IMR-90 (cell line): ENCODE data around the gene SMC6. TPM values are rescaled to one million over a fixed set of nuclear protein-coding genes. Genes with fewer than 3 reads are reported as not detected.
A peak's percentile ranks its signal among the peaks of the same experiment; 100 is the strongest.

Experiments used
- ATAC-seq: fragments of 200-7000 bp; cut with Tn5 transposase; 2 replicates; pipeline ENCODE4 v1.9.1; 2020; ENCODE audit warnings: low read depth, mild to moderate bottlenecking, moderate library complexity
- BruUV-seq: library from RNA; stranded (reverse); fragments of 400-500 nt; replicated peaks from 2 replicates; lab custom pipeline; 2021; lab: Mats Ljungman, UMichigan
- CTCF ChIA-PET: fragments of 300-600 bp; formaldehyde crosslinking; extraction: SDS; loops from one replicate; lab custom pipeline; 2021; ENCODE audit warnings: antibody characterized with exemption; lab: Yijun Ruan, JAX
- POLR2A ChIA-PET: fragments of 300-600 bp; sonication (Branson Sonifier 250); formaldehyde crosslinking; loops from one replicate; lab custom pipeline; 2022; ENCODE audit warnings: antibody characterized with exemption; ENCODE audit not compliant: unreplicated experiment; lab: Charles Lee
- DNase-seq: peaks from one replicate; pipeline ENCODE4 v3.0.0; 2013
- H2AFZ ChIP-seq: replicated peaks from 2 replicates; pipeline ENCODE3; 2013; ENCODE audit warnings: low read length, mild to moderate bottlenecking; ENCODE audit not compliant: poor library complexity
- H2AK5ac ChIP-seq: 2 replicates; pipeline ENCODE4 v1.6.1; 2013; ENCODE audit warnings: low read depth, low read length, inconsistent platforms
- H2AK9ac ChIP-seq: replicated peaks from 2 replicates; pipeline ENCODE3; 2013; ENCODE audit warnings: mild to moderate bottlenecking, low read depth, low read length, moderate library complexity; ENCODE audit not compliant: poor library complexity
- H2BK120ac ChIP-seq: 2 replicates; pipeline ENCODE4 v1.6.1; 2013; ENCODE audit warnings: low read depth, low read length, inconsistent platforms
- H2BK15ac ChIP-seq: 3 replicates; pipeline ENCODE4 v1.6.1; 2013; ENCODE audit warnings: low read depth, low read length, inconsistent platforms
- H2BK20ac ChIP-seq: 2 replicates; pipeline ENCODE4 v1.6.1; 2013; ENCODE audit warnings: low read depth, mild to moderate bottlenecking, inconsistent platforms, low read length, moderate library complexity
- H2BK5ac ChIP-seq: 2 replicates; pipeline ENCODE4 v1.6.1; 2013; ENCODE audit warnings: mild to moderate bottlenecking, low read depth, low read length, inconsistent platforms; ENCODE audit not compliant: poor library complexity, severe bottlenecking
- H3K14ac ChIP-seq: replicated peaks from 2 replicates; pipeline ENCODE4 v1.6.1; 2013; ENCODE audit warnings: low read depth, low read length, inconsistent platforms
- H3K18ac ChIP-seq: 2 replicates; pipeline ENCODE4 v1.6.1; 2013; ENCODE audit warnings: low read depth, low read length, control low read depth
- H3K23ac ChIP-seq: 2 replicates; pipeline ENCODE4 v1.6.1; 2013; ENCODE audit warnings: low read depth, low read length, inconsistent platforms
- H3K27ac ChIP-seq: 2 replicates; pipeline ENCODE4 v1.5.1; 2013; ENCODE audit warnings: mild to moderate bottlenecking, control low read depth, low read length; ENCODE audit not compliant: insufficient read depth
- H3K27me3 ChIP-seq: 2 replicates; pipeline ENCODE4 v1.6.1; 2013; ENCODE audit warnings: low read length; ENCODE audit not compliant: control insufficient read depth, insufficient read depth
- H3K36me3 ChIP-seq: 2 replicates; pipeline ENCODE4 v1.6.1; 2013; ENCODE audit warnings: low read length, mixed read lengths; ENCODE audit not compliant: control insufficient read depth, insufficient read depth
- H3K4ac ChIP-seq: 2 replicates; pipeline ENCODE4 v1.6.1; 2013; ENCODE audit warnings: low read depth, low read length, inconsistent platforms
- H3K4me1 ChIP-seq: 2 replicates; pipeline ENCODE4 v1.6.1; 2013; ENCODE audit warnings: low read length, mixed read lengths; ENCODE audit not compliant: control insufficient read depth, insufficient read depth
- H3K4me2 ChIP-seq: 2 replicates; pipeline ENCODE4 v1.6.1; 2013; ENCODE audit warnings: low read depth, mild to moderate bottlenecking, control low read depth, low read length, moderate library complexity
- H3K4me3 ChIP-seq: 2 replicates; pipeline ENCODE4 v1.5.1; 2013; ENCODE audit warnings: low read depth, mild to moderate bottlenecking, control low read depth, low read length, moderate library complexity; ENCODE audit not compliant: insufficient read depth
- H3K56ac ChIP-seq: 2 replicates; pipeline ENCODE4 v1.6.1; 2013; ENCODE audit warnings: low read length, inconsistent platforms; ENCODE audit not compliant: insufficient read depth; ENCODE audit errors: extremely low read depth
- H3K79me1 ChIP-seq, 2 experiments: 2 replicates each; pipeline ENCODE4 v1.6.1; 2013; ENCODE audit warnings: low read length in 2 of 2, inconsistent platforms in 1 of 2, low read depth in 1 of 2
- H3K9ac ChIP-seq: 2 replicates; pipeline ENCODE4 v1.6.1; 2013; ENCODE audit warnings: low read depth, low read length, control low read depth
- H3K9me1 ChIP-seq: 2 replicates; pipeline ENCODE4 v1.6.1; 2013; ENCODE audit warnings: low read length, inconsistent platforms; ENCODE audit not compliant: insufficient read depth
- H3K9me3 ChIP-seq: 2 replicates; pipeline ENCODE4 v1.6.1; 2013; ENCODE audit warnings: low read length; ENCODE audit not compliant: control insufficient read depth, insufficient read depth
- H4K20me1 ChIP-seq: 2 replicates; pipeline ENCODE4 v1.6.1; 2013; ENCODE audit warnings: low read length, inconsistent platforms; ENCODE audit not compliant: insufficient read depth
- H4K5ac ChIP-seq: 2 replicates; pipeline ENCODE4 v1.6.1; 2013; ENCODE audit warnings: mild to moderate bottlenecking, low read depth, low read length, control low read depth
- H4K8ac ChIP-seq, 2 experiments: 2 replicates each; pipeline ENCODE4 v1.6.1; 2013; ENCODE audit warnings: low read depth in 2 of 2, low read length in 2 of 2, control low read depth in 1 of 2, inconsistent platforms in 1 of 2
- H4K91ac ChIP-seq: 2 replicates; pipeline ENCODE4 v1.6.1; 2013; ENCODE audit warnings: low read depth, low read length, inconsistent platforms; ENCODE audit not compliant: insufficient read depth
- BHLHE40 ChIP-seq: fragments of 150-350 bp; IDR thresholded peaks from 2 replicates; pipeline ENCODE4 v1.6.1; 2016; ENCODE audit warnings: mild to moderate bottlenecking, low read depth, low read length
- CEBPB ChIP-seq: IDR thresholded peaks from 2 replicates; pipeline ENCODE4 v1.6.1; 2012; ENCODE audit warnings: low read depth, low read length, improper control_type of control experiment
- CHD1 ChIP-seq: IDR thresholded peaks from 2 replicates; pipeline ENCODE4 v1.6.1; 2012; ENCODE audit warnings: low read depth, low read length, improper control_type of control experiment
- CTCF ChIP-seq: conservative IDR thresholded peaks from 2 replicates; pipeline ENCODE4 v1.5.1; 2012; ENCODE audit warnings: mild to moderate bottlenecking, low read depth, low read length, improper control_type of control experiment
- ELK1 ChIP-seq: fragments of 150-350 bp; IDR thresholded peaks from 2 replicates; pipeline ENCODE4 v1.6.1; 2016; ENCODE audit warnings: low read depth, mild to moderate bottlenecking, low read length, moderate library complexity, borderline replicate concordance
- FOS ChIP-seq: fragments of 150-350 bp; IDR thresholded peaks from 2 replicates; pipeline ENCODE4 v1.6.1; 2016; ENCODE audit warnings: low read depth, low read length
- MAFK ChIP-seq: IDR thresholded peaks from 2 replicates; pipeline ENCODE4 v1.6.1; 2012; ENCODE audit warnings: low read depth, low read length, improper control_type of control experiment
- MAZ ChIP-seq: IDR thresholded peaks from 2 replicates; pipeline ENCODE4 v1.6.1; 2012; ENCODE audit warnings: low read depth, mild to moderate bottlenecking, low read length, improper control_type of control experiment, moderate library complexity, borderline replicate concordance
- MXI1 ChIP-seq: IDR thresholded peaks from 2 replicates; pipeline ENCODE4 v1.6.1; 2012; ENCODE audit warnings: low read depth, mild to moderate bottlenecking, low read length, moderate library complexity, borderline replicate concordance
- NFE2L2 ChIP-seq: fragments of 150-350 bp; IDR thresholded peaks from 2 replicates; pipeline ENCODE4 v1.6.1; 2016; ENCODE audit warnings: low read depth, mild to moderate bottlenecking, low read length
- POLR2A ChIP-seq: IDR thresholded peaks from 2 replicates; pipeline ENCODE4 v1.6.1; 2012; ENCODE audit warnings: mild to moderate bottlenecking, low read depth, low read length
- RAD21 ChIP-seq: IDR thresholded peaks from 2 replicates; pipeline ENCODE4 v1.6.1; 2012; ENCODE audit warnings: low read length, improper control_type of control experiment
- RCOR1 ChIP-seq: IDR thresholded peaks from 2 replicates; pipeline ENCODE4 v1.6.1; 2012; ENCODE audit warnings: mild to moderate bottlenecking, low read length, improper control_type of control experiment; ENCODE audit not compliant: insufficient replicate concordance
- RFX5 ChIP-seq: IDR thresholded peaks from 2 replicates; pipeline ENCODE4 v1.8.0; 2012; ENCODE audit warnings: low read depth, mild to moderate bottlenecking, low read length, moderate library complexity
- SMC3 ChIP-seq: fragments of 150-350 bp; IDR thresholded peaks from 2 replicates; pipeline ENCODE4 v1.6.1; 2016; ENCODE audit warnings: low read depth, mild to moderate bottlenecking, antibody characterized with exemption, low read length, moderate library complexity
- USF2 ChIP-seq: fragments of 150-350 bp; IDR thresholded peaks from 2 replicates; pipeline ENCODE4 v1.6.1; 2017; ENCODE audit warnings: mild to moderate bottlenecking, antibody characterized with exemption, low read length, low read depth
- WGBS, 2 experiments: methylation state at CpG; one replicate each; pipeline versions ENCODE4 v1.1.5 to v1.1.7; 2013; ENCODE audit warnings: missing lambda C conversion rate in 2 of 2; ENCODE audit not compliant: insufficient read length in 1 of 2; ENCODE audit errors: extremely low coverage in 2 of 2; 5-methylcytosine and 5-hydroxymethylcytosine counted together
- dilution Hi-C: fragments of 300-500 bp; cut with HindIII; formaldehyde crosslinking; loops from one replicate; pipeline ENCODE4 v1.14.3; 2018; ENCODE audit warnings: low sequenced_read_pairs; ENCODE audit not compliant: unreplicated experiment
- in situ Hi-C: fragments of 300-500 bp; cut with MboI; formaldehyde crosslinking; loops from 3 replicates; pipeline ENCODE4 v1.14.3; 2019; ENCODE audit warnings: low sequenced_read_pairs, inconsistent platforms, mixed read lengths
- intact Hi-C: fragments of 100-400 bp; cut with micrococcal nuclease; formaldehyde crosslinking; loops from 2 replicates; pipeline ENCODE4 v1.10.0; 2022
- polyA plus RNA-seq, 3 experiments: library from polyadenylated mRNA; depleted of rRNA; stranded (reverse); fragments of >200 nt; gene quantifications; 2 replicates each; pipeline ENCODE4 v1.2.3, GENCODE V29; 2012; ENCODE audit warnings: low replicate concordance in 1 of 3
- total RNA-seq: library from RNA; depleted of rRNA; stranded (reverse); fragments of >200 nt; gene quantifications from 2 replicates; pipeline ENCODE4 v1.2.3, GENCODE V29; 2012

Gene SMC6
- total and polyA plus RNA-seq, 2 of the 4 experiments (the other 2 are of a cell fraction), result 6.5 to 10.4 TPM

- intact Hi-C loops (loop anchor here (2.0 kb wide), 2 partner anchors 25 to 107 kb away; no protein-coding TSS in a partner anchor), dilution Hi-C loops (no loop called here), in situ Hi-C loops (no loop called here)
- no peak overlapping the region for H2AK9ac ChIP-seq
- H4K20me1 ChIP-seq, result no peaks in the 10 kb centered on the region
- BruUV-seq, result no TSS peak
- H3K4me3 ChIP-seq, result no peak overlapping the region
- H3K23ac ChIP-seq, result no peak overlapping the region
- H4K8ac ChIP-seq, result 0 out of 4 replicates have a peak overlapping the region, but pooled peaks of 1 of the 2 experiments have one; percentile 7
- CTCF ChIA-PET, result interaction anchor here (0.6 to 2.6 kb wide), 11 partner anchors 9 to 109 kb away, joined by 3 to 27 read pairs (median 4); no protein-coding TSS in a partner anchor
- H3K56ac ChIP-seq, result no peak overlapping the region
- H3K79me1 ChIP-seq, result no peaks in the 10 kb centered on the region
- no peaks in the 10 kb centered on the region for H3K36me3 ChIP-seq
- no peak overlapping the region for H3K4ac ChIP-seq
- WGBS, 2 experiments, result no CpG with 5 or more reads among the region's 3 CpGs
- no peak overlapping the region for H2AK5ac ChIP-seq
- H4K5ac ChIP-seq, result no peak overlapping the region
- no peak overlapping the region for H2BK5ac ChIP-seq
- H3K4me1 ChIP-seq, result peaks cover 21% of the 10 kb centered on the region
- DNase-seq (peak; percentile 88), ATAC-seq (peak; percentile 76)
- H3K14ac ChIP-seq, result no peak overlapping the region; the same call in 1 of the 2 replicates
- H2AFZ ChIP-seq, result no peak overlapping the region
- no peaks in the 10 kb centered on the region for H3K27me3 ChIP-seq
- no peaks in the 10 kb centered on the region for H3K9me3 ChIP-seq
- no peak for TF ChIP-seq NFE2L2
- peak; percentile 21; the same call in 1 of the 2 replicates for TF ChIP-seq RFX5
- peak; percentile 45; the same call in 1 of the 2 replicates for TF ChIP-seq FOS
- TF ChIP-seq MXI1, result no peak
- no peak for TF ChIP-seq USF2
- peak; percentile 67 for TF ChIP-seq SMC3
- TF ChIP-seq BHLHE40, result no peak
- no peak for TF ChIP-seq RCOR1
- TF ChIP-seq CEBPB, result peak; percentile 94
- TF ChIP-seq CTCF, result peak; percentile 91
- TF ChIP-seq CHD1, result no peak
- no peak for TF ChIP-seq MAFK
- peak; percentile 59 for TF ChIP-seq RAD21
- TF ChIP-seq POLR2A, result no peak
- no peak for TF ChIP-seq ELK1
- no peak for TF ChIP-seq MAZ
- no peak overlapping the region for H3K18ac ChIP-seq
- H4K91ac ChIP-seq, result no peak overlapping the region
- H3K27ac ChIP-seq, result no peak overlapping the region
- POLR2A ChIA-PET, result interaction anchor here (1.4 kb wide), 1 partner anchor 10 kb away, joined by 6 read pairs; no protein-coding TSS in a partner anchor
- no peak overlapping the region for H2BK15ac ChIP-seq
- H2BK120ac ChIP-seq, result no peak overlapping the region
- peak overlapping the region; percentile 37; the same call in 1 of the 2 replicates for H3K4me2 ChIP-seq
- peaks cover 24% of the 10 kb centered on the region for H3K9me1 ChIP-seq
- no peak overlapping the region for H3K9ac ChIP-seq
- peak overlapping the region; percentile 22; the same call in 1 of the 2 replicates for H2BK20ac ChIP-seq
These were observed 107.5 kb downstream of the SMC6 start for GRCh38 chr2:17646081-17646554.
